ENCODE data around the gene COMMD7. TPM values are rescaled to one million over a fixed set of nuclear protein-coding genes. Genes with fewer than 3 reads are reported as not detected.

Gene COMMD7
- total RNA-seq, 1 experiment from 2014 or later = 13.2 TPM

- Histone ChIP-seq H4K20me1 (ENCODE audit: insufficient read depth) (no peaks in the 10 kb centered on the region), H3K4me1 (ENCODE audit: control insufficient read depth in 1 of 2, insufficient read depth in 2 of 2, low read length in 2 of 2) (no peaks in the 10 kb centered on the region; a peak in 1 of 4 replicates), H3K79me2 (ENCODE audit: insufficient read depth, low read length) (no peaks in the 10 kb centered on the region), H3K4me3 (replicated peaks in 1 of 2; ENCODE audit: low read depth in 1 of 2, low read length in 2 of 2) (no peak overlapping the region), H3K4me2 (ENCODE audit: low read length) (no peak overlapping the region), H3K27ac (ENCODE audit: low read depth, low read length) (no peak overlapping the region), H3K27me3 (ENCODE audit: insufficient read depth, low read length) (no peaks in the 10 kb centered on the region), H2AFZ (ENCODE audit: low read depth, low read length, poor library complexity, severe bottlenecking) (no peak overlapping the region), H3K36me3 (ENCODE audit: control insufficient read depth in 1 of 2, insufficient read depth in 2 of 2, low read length in 2 of 2) (no peaks in the 10 kb centered on the region), H3K9ac (ENCODE audit: low read length) (no peak overlapping the region), H3K9me3 (ENCODE audit: control insufficient read depth in 1 of 2, insufficient read depth in 1 of 2, low read depth in 1 of 2, low read length in 2 of 2) (no peaks in the 10 kb centered on the region), H3K9me2 (ENCODE audit: insufficient read depth) (no peaks in the 10 kb centered on the region)
- intact Hi-C loops (cut with micrococcal nuclease) = no loop called here
- ATAC-seq (no peak), DNase-seq (ENCODE audit: low read depth, low spot score) (no peak)
- no peak for TF ChIP-seq FOSL1 (IDR thresholded peaks at IDR 0.05; ENCODE audit: low read depth)
- TF ChIP-seq YY1 (IDR thresholded peaks at IDR 0.05; ENCODE audit: extremely low read depth, insufficient replicate concordance, low read depth, low read length) = no peak
- no peak for TF ChIP-seq JUND (IDR thresholded peaks at IDR 0.05)
- no peak for TF ChIP-seq CBX3 (IDR thresholded peaks at IDR 0.05; ENCODE audit: low read depth)
- no peak for TF ChIP-seq EZH2 (IDR thresholded peaks at IDR 0.05)
- TF ChIP-seq POLR2AphosphoS5 (IDR thresholded peaks at IDR 0.05; ENCODE audit: low read depth, low read length) = no peak
- TF ChIP-seq CEBPB (IDR thresholded peaks at IDR 0.05; ENCODE audit: low read depth) = no peak
- TF ChIP-seq, protein P1, sequence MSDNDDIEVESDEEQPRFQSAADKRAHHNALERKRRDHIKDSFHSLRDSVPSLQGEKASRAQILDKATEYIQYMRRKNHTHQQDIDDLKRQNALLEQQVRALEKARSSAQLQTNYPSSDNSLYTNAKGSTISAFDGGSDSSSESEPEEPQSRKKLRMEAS (IDR thresholded peaks at IDR 0.05) = no peak
- no peak for TF ChIP-seq ZFX (IDR thresholded peaks at IDR 0.05)
- TF ChIP-seq, protein P2, sequence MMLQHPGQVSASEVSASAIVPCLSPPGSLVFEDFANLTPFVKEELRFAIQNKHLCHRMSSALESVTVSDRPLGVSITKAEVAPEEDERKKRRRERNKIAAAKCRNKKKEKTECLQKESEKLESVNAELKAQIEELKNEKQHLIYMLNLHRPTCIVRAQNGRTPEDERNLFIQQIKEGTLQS (IDR thresholded peaks at IDR 0.05) = no peak
- no peak for TF ChIP-seq ZBTB33 (IDR thresholded peaks at IDR 0.05; ENCODE audit: extremely low read depth, insufficient replicate concordance, low read length)
- no peak for TF ChIP-seq ELF1 (IDR thresholded peaks at IDR 0.05; ENCODE audit: borderline replicate concordance, low read depth)
- TF ChIP-seq SIN3A (IDR thresholded peaks at IDR 0.05; ENCODE audit: low read depth) = no peak
- TF ChIP-seq ZNF274 (IDR thresholded peaks at IDR 0.05; ENCODE audit: low read depth, low read length) = no peak
- TF ChIP-seq POLR2A (IDR thresholded peaks at IDR 0.05; ENCODE audit: borderline replicate concordance, extremely low read depth, insufficient read depth, insufficient read length) = no peak
- TF ChIP-seq REST (IDR thresholded peaks at IDR 0.05; ENCODE audit: low read depth) = no peak
- no peak for TF ChIP-seq SP1 (IDR thresholded peaks at IDR 0.05; ENCODE audit: low read depth)
- TF ChIP-seq SRF (IDR thresholded peaks at IDR 0.05; ENCODE audit: low read depth) = no peak
- no peak for TF ChIP-seq EZH2phosphoT487 (IDR thresholded peaks at IDR 0.05; ENCODE audit: borderline replicate concordance)
- BruUV-seq (replicated peaks) = no TSS peak
- RAD21 ChIA-PET (ENCODE audit: low non-redundant PET in 1 of 2, low total read pairs in 2 of 2, uncharacterized antibody in 2 of 2, unreplicated experiment in 2 of 2) = no interaction called here
- CTCF ChIA-PET = no interaction called here
- POLR2A ChIA-PET = no interaction called here
Observed at GRCh38 chr20:32706486-32706885, 36.8 kb downstream of the COMMD7 start.

Measured in HCT116 (cell line).